K562 (cell line): ENCODE data around the gene EFHB. TPM values are rescaled to one million over a fixed set of nuclear protein-coding genes. Genes with fewer than 3 reads are reported as not detected.

Experiments used
- ARHGAP35 ChIP-seq: fragments of 450-650 bp; IDR thresholded peaks from 2 replicates; pipeline ENCODE4 v1.6.1; 2018; ENCODE audit not compliant: partially characterized antibody
- MLLT1 ChIP-seq, 2 experiments: fragments of 450-650 bp; IDR thresholded peaks; 2 replicates each; pipeline ENCODE4 v1.6.1; 2016
- NFATC3 ChIP-seq: fragments of 450-650 bp; IDR thresholded peaks from 2 replicates; pipeline ENCODE4 v1.6.1; 2017; ENCODE audit warnings: mild to moderate bottlenecking
- NFRKB ChIP-seq: fragments of 450-650 bp; IDR thresholded peaks from 2 replicates; pipeline ENCODE4 v1.6.1; 2016; ENCODE audit warnings: low read depth
- TEAD4 ChIP-seq, 2 experiments: sonication (generic) in 1 of 2; formaldehyde crosslinking in 1 of 2; IDR thresholded peaks; 2 replicates each; pipeline versions ENCODE4 v1.6.1 to v1.8.0; 2012 to 2022; ENCODE audit warnings: borderline replicate concordance in 1 of 2, inconsistent platforms in 1 of 2, low read length in 1 of 2, mild to moderate bottlenecking in 1 of 2, missing genetic modification reagents in 1 of 2
- ZBTB34 ChIP-seq: fragments of 250-450 bp; sonication (Bioruptor Pico); IDR thresholded peaks from 2 replicates; pipeline ENCODE4 v1.8.0; 2021; ENCODE audit warnings: mild to moderate bottlenecking, moderate library complexity
- ZFP1 ChIP-seq: fragments of 450-650 bp; formaldehyde crosslinking; IDR thresholded peaks from 2 replicates; pipeline ENCODE4 v1.4.0; 2020; ENCODE audit warnings: mild to moderate bottlenecking, mixed read lengths
- ZNF316 ChIP-seq: fragments of 450-650 bp; IDR thresholded peaks from 2 replicates; pipeline ENCODE4 v1.6.1; 2016
- ZNF41 ChIP-seq: fragments of 250-450 bp; sonication (Bioruptor Pico); conservative IDR thresholded peaks from 2 replicates; pipeline ENCODE4 v1.4.0; 2020; ENCODE audit warnings: mild to moderate bottlenecking
- ZNF512 ChIP-seq: IDR thresholded peaks from 2 replicates; pipeline ENCODE4 v1.6.1; 2016; ENCODE audit warnings: missing genetic modification characterization, missing compliant biosample characterization
- polyA plus RNA-seq, 8 experiments: library from polyadenylated mRNA; depleted of rRNA in 4 of 8; stranded (reverse) in 5 of 8; unstranded in 3 of 8; fragments of >200 nt; fragmentation: Nextera tagmentation in 2 of 8; fragmentation: Illumina TruSeq in 1 of 8; extraction: Ambion mirVana in 2 of 8; extraction: Trizol in 1 of 8; gene quantifications; 2 replicates each; pipeline versions ENCODE4 v1.2.1 to v1.2.3, GENCODE V29; 2011 to 2014; ENCODE audit warnings: inconsistent platforms in 1 of 8, missing spikeins in 1 of 8
- total RNA-seq, 7 experiments: library from RNA; depleted of rRNA in 6 of 7; stranded (reverse); fragments of >200 nt in 6 of 7; fragmentation: Illumina TruSeq in 2 of 7; extraction: Trizol in 2 of 7; gene quantifications; 2 replicates each; pipeline versions ENCODE4 v1.2.1 to v1.2.3, GENCODE V29; 2011 to 2021; ENCODE audit warnings: low replicate concordance in 1 of 7
- TF ChIP-seq, protein P1 (sequence below), 2 experiments: IDR thresholded peaks in 1 of 2; conservative IDR thresholded peaks in 1 of 2; 2 replicates each; pipeline ENCODE4 v1.6.1; 2016; ENCODE audit warnings: low read depth in 2 of 2, mild to moderate bottlenecking in 1 of 2, missing compliant biosample characterization in 1 of 2, missing genetic modification characterization in 1 of 2, moderate library complexity in 1 of 2
- TF ChIP-seq, protein P2 (sequence below): fragments of 250-450 bp; sonication (Bioruptor Pico); IDR thresholded peaks from 2 replicates; pipeline ENCODE4 v1.4.0; 2020

The EFHB gene
- total and polyA plus RNA-seq, 9 of the 15 experiments (the other 6 are each of a cell fraction or from before 2014, with no cell fraction given), result 1.5 to 4.0 (median 1.8) TPM

DNA sequence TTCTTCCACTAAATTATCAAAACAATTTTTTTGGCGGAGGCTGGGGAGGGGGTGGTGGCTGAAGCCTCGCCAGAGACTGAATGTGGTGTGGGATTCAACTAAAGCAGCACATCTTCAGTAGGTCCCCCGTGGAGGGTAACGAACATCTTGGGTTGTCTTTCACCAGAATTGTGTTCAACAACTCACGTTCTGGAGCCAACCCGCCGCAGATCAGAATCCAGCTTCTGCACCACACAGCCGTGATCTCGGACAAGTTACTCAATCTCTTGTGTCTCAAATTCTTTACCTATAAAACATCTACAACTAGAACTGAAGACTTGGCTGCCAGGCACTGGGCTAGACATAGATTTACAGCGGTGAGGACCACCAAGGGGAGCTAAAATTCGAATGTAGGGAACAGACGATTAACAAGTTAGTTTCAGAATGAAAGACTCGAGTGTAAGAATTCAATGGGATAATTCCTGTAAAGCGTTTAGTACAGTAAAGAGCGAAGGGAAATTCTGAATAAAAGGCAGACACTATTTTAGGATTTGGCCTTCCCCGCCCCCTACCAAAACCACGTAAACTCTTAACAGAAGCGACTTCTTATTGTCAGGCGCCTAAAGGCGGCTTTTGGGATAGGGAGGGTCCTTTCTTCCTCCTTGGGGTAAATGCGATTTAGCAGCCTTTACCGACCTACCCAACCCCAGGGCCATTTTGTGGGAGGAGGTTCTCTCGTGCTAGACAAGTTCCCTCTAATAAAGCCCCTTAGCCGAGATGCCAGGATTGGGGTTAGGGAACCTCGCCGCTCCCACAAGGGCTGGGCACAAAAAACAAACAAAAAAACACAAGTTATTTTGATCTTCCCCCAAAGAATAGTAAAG is 12.2 kb upstream of the EFHB start (continued):
- TF ChIP-seq, protein P1, sequence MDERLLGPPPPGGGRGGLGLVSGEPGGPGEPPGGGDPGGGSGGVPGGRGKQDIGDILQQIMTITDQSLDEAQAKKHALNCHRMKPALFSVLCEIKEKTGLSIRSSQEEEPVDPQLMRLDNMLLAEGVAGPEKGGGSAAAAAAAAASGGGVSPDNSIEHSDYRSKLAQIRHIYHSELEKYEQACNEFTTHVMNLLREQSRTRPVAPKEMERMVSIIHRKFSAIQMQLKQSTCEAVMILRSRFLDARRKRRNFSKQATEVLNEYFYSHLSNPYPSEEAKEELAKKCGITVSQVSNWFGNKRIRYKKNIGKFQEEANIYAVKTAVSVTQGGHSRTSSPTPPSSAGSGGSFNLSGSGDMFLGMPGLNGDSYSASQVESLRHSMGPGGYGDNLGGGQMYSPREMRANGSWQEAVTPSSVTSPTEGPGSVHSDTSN (CRISPR knock-in tag; IDR thresholded peaks at IDR 0.05; ENCODE audit: low read depth), result no peak
- TF ChIP-seq, protein P1 (tag; conservative IDR thresholded peaks at IDR 0.05; ENCODE audit: low read depth), result no peak
- TF ChIP-seq ZNF316, result no peak
- TF ChIP-seq, protein P2, sequence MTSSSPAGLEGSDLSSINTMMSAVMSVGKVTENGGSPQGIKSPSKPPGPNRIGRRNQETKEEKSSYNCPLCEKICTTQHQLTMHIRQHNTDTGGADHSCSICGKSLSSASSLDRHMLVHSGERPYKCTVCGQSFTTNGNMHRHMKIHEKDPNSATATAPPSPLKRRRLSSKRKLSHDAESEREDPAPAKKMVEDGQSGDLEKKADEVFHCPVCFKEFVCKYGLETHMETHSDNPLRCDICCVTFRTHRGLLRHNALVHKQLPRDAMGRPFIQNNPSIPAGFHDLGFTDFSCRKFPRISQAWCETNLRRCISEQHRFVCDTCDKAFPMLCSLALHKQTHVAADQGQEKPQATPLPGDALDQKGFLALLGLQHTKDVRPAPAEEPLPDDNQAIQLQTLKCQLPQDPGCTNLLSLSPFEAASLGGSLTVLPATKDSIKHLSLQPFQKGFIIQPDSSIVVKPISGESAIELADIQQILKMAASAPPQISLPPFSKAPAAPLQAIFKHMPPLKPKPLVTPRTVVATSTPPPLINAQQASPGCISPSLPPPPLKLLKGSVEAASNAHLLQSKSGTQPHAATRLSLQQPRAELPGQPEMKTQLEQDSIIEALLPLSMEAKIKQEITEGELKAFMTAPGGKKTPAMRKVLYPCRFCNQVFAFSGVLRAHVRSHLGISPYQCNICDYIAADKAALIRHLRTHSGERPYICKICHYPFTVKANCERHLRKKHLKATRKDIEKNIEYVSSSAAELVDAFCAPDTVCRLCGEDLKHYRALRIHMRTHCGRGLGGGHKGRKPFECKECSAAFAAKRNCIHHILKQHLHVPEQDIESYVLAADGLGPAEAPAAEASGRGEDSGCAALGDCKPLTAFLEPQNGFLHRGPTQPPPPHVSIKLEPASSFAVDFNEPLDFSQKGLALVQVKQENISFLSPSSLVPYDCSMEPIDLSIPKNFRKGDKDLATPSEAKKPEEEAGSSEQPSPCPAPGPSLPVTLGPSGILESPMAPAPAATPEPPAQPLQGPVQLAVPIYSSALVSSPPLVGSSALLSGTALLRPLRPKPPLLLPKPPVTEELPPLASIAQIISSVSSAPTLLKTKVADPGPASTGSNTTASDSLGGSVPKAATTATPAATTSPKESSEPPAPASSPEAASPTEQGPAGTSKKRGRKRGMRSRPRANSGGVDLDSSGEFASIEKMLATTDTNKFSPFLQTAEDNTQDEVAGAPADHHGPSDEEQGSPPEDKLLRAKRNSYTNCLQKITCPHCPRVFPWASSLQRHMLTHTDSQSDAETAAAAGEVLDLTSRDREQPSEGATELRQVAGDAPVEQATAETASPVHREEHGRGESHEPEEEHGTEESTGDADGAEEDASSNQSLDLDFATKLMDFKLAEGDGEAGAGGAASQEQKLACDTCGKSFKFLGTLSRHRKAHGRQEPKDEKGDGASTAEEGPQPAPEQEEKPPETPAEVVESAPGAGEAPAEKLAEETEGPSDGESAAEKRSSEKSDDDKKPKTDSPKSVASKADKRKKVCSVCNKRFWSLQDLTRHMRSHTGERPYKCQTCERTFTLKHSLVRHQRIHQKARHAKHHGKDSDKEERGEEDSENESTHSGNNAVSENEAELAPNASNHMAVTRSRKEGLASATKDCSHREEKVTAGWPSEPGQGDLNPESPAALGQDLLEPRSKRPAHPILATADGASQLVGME (CRISPR knock-in tag), result peak; percentile 65; the same call in 1 of the 2 replicates
- no peak; the same call in 1 of the 2 replicates for TF ChIP-seq NFATC3
- peak; percentile 99 for TF ChIP-seq NFRKB
- peak; percentile 10 to 19 for TF ChIP-seq MLLT1 (IDR thresholded peaks at IDR 0.05)
- no peak; the same call in 1 of the 2 replicates for TF ChIP-seq TEAD4 (IDR thresholded peaks at IDR 0.05; ENCODE audit: low read length)
- TF ChIP-seq TEAD4 (CRISPR knock-in tag; IDR thresholded peaks at IDR 0.05; ENCODE audit: borderline replicate concordance), result no peak
- TF ChIP-seq ZNF41, result no peak
- no peak for TF ChIP-seq ARHGAP35
- no peak for TF ChIP-seq ZNF512
- peak; percentile 56; the same call in 1 of the 2 replicates for TF ChIP-seq ZFP1 (CRISPR knock-in tag)
- no peak for TF ChIP-seq ZBTB34
